ENCODE measurements around the gene STYXL1. TPM values are rescaled to one million over a fixed set of nuclear protein-coding genes. Genes with fewer than 3 reads are reported as not detected.

Gene STYXL1
- total and polyA plus RNA-seq, 12 donors = 20.9 to 82.0 (median 50.8) TPM

DNA sequence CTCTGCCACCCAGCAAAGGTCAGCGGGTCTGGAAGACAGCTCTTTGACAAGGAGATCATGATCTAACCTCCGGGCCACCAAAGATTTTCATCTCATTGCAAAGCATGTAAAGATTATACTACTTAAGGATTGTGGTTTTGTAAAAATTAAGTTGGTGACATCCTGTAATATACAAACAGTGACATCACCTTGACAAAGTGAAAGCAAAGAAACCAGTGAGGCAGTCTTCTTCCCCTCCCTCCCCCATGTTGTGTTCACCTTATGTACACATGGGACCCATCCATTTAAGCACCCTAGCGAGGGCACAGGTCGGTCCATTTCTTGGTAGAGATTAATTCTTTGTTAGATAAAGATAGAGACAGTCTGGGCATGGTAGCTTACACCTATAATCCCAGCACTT is 4.0 kb upstream of the STYXL1 start:
- H3K36me3 ChIP-seq (replicated peaks in 1 of 2) = peaks cover 0 to 11% of the 10 kb centered on the region in 2 donors
- WGBS, 4 donors = 88 to 92% (median 91%) methylated on average over 4 of the region's 4 CpGs
- H3K4me1 ChIP-seq (replicated peaks in 1 of 2) = peaks cover 12 to 35% of the 10 kb centered on the region in 2 donors
- TF ChIP-seq POLR2A (IDR thresholded peaks at IDR 0.05) = no peak
- no peak for TF ChIP-seq CTCF (IDR thresholded peaks at IDR 0.05)
- H3K27me3 ChIP-seq = no peaks in the 10 kb centered on the region
- no peaks in the 10 kb centered on the region for H3K9me3 ChIP-seq (replicated peaks in 1 of 3)
- no peak for DNase-seq
- intact Hi-C loops (cut with DNase I) = no loop called here
- no peak overlapping the region for H3K27ac ChIP-seq
- no peak overlapping the region for H3K4me3 ChIP-seq

- peaks cover 18 to 44% of the 10 kb centered on the region in 2 donors for H3K4me1 ChIP-seq (replicated peaks in 1 of 2)
- TF ChIP-seq CTCF (IDR thresholded peaks at IDR 0.05) = no peak
- no peak for TF ChIP-seq POLR2A (IDR thresholded peaks at IDR 0.05)
- no peak overlapping the region for H3K27ac ChIP-seq
- no peak overlapping the region for H3K4me3 ChIP-seq
- H3K27me3 ChIP-seq = no peaks in the 10 kb centered on the region
- no peak for DNase-seq
- intact Hi-C loops (cut with DNase I) = no loop called here
- 83 to 89% (median 87%) methylated on average over 5 of the region's 5 CpGs for whole genome bisulfite sequencing, 4 donors
- peaks cover 0 to 8% of the 10 kb centered on the region in 2 donors for H3K36me3 ChIP-seq (replicated peaks in 1 of 2)
- H3K9me3 ChIP-seq (replicated peaks in 1 of 3) = no peaks in the 10 kb centered on the region
Observed at GRCh38 chr7:76050545-76050944, 2.7 kb upstream of the STYXL1 start.

DNA sequence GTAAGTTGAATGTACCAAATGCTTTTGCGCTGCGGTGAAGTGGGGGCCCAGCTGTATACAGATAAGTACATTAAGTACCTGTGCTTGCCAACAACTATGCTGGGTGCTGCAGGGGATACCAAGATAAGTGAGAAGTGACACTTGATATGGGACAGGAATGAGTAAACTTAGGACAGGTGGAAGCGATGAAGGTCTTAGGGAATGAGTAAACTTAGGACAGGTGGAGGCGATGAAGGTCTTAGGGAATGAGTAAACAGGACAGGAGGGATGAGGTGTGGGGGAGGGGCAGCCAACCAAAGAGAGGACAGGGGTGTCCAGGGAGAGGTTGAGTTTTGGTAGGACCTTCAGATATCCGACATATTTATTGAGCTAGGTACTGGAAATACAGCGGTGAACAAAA is 1.5 kb upstream of the STYXL1 start:
- H3K27ac ChIP-seq = peak overlapping the region in 1 of 5 donors; percentile 9
- 89 to 93% (median 92%) methylated on average over 6 of the region's 6 CpGs for WGBS, 4 donors
- no peaks in the 10 kb centered on the region for H3K36me3 ChIP-seq (replicated peaks in 1 of 2)
- H3K4me3 ChIP-seq = peak overlapping the region in 1 of 4 donors; percentile 91
- no peak for DNase-seq
- no peaks in the 10 kb centered on the region for H3K9me3 ChIP-seq (replicated peaks in 1 of 3)
- TF ChIP-seq POLR2A (IDR thresholded peaks at IDR 0.05) = no peak
- no peak for TF ChIP-seq CTCF (IDR thresholded peaks at IDR 0.05)
- H3K27me3 ChIP-seq = no peaks in the 10 kb centered on the region
- H3K4me1 ChIP-seq (replicated peaks in 1 of 2) = peaks cover 18 to 41% of the 10 kb centered on the region in 2 donors
- intact Hi-C loops (cut with DNase I) = no loop called here

DNA sequence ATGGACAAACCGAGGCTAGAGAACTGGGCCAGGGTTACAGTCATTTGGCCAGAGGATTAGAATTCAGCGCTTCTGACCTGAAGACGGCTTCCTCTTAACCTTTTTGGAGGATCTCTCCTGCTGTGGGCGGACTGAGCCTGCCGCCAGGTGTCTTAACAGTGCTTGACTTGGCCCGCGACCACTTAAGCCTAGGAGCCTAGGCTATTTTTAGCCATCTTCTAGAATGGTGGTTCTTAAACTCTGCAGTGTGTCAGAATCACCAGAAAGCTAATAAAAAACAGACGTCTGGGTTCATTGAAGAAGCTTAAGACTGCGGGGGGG is 828 bp upstream of the STYXL1 start:
- TF ChIP-seq POLR2A (IDR thresholded peaks at IDR 0.05) (no peak), CTCF (IDR thresholded peaks at IDR 0.05) (no peak)
- no peaks in the 10 kb centered on the region for H3K27me3 ChIP-seq
- peak in 2 of 7 donors; percentile 33 to 37 for DNase-seq
- no peaks in the 10 kb centered on the region for H3K36me3 ChIP-seq (replicated peaks in 1 of 2)
- intact Hi-C loops (cut with DNase I) = no loop called here
- peaks cover 18 to 34% of the 10 kb centered on the region in 2 donors for H3K4me1 ChIP-seq (replicated peaks in 1 of 2)
- no peaks in the 10 kb centered on the region for H3K9me3 ChIP-seq (replicated peaks in 1 of 3)
- peak overlapping the region; percentile 88 to 98 (median 90) for H3K27ac ChIP-seq
- H3K4me3 ChIP-seq = peak overlapping the region; percentile 76 to 97 (median 87)
- 2 to 4% (median 4%) methylated on average over 6 to 9 of the region's 9 CpGs for WGBS, 4 donors
